ENCODE data around the gene EMC6.
"Not testable (repeated sequence)": the region's sequence is repeated elsewhere in the genome, so short reads cannot be mapped to it uniquely, and the experiment has no call there.

Gene EMC6

GRCh38 chr17:3682033-3682432 lies 13.4 kb downstream of the EMC6 start:
- ATAC-seq = no peak

- ATAC-seq = peak; percentile 80 to 87
Observed at GRCh38 chr17:3683054-3683511, 14.5 kb downstream of the EMC6 start.

GRCh38 chr17:3685174-3685573 lies 16.6 kb downstream of the EMC6 start:
- ATAC-seq = no peak

GRCh38 chr17:3688027-3688553 lies 19.5 kb downstream of the EMC6 start:
- ATAC-seq = no peak

GRCh38 chr17:3688852-3689261 lies 20.2 kb downstream of the EMC6 start:
- ATAC-seq = no peak

GRCh38 chr17:3689262-3690093 lies 20.9 kb downstream of the EMC6 start:
- no peak for ATAC-seq

GRCh38 chr17:3690094-3690715 lies 21.6 kb downstream of the EMC6 start:
- no peak for ATAC-seq

GRCh38 chr17:3691617-3692067 lies 23.0 kb downstream of the EMC6 start:
- no peak for ATAC-seq

- ATAC-seq = no peak
Observed at GRCh38 chr17:3692346-3692745, 23.7 kb downstream of the EMC6 start.

GRCh38 chr17:3693141-3693540 lies 24.5 kb downstream of the EMC6 start:
- ATAC-seq = no peak

- ATAC-seq = peak; percentile 61 to 72
Observed at GRCh38 chr17:3693829-3694231, 25.2 kb downstream of the EMC6 start.

GRCh38 chr17:3695129-3695722 lies 26.6 kb downstream of the EMC6 start:
- ATAC-seq = no peak

- peak; percentile 48 to 60 for ATAC-seq
Observed at GRCh38 chr17:3695723-3696411, 27.3 kb downstream of the EMC6 start, which contains the start of gene P2RX5. Gene P2RX5 (minus strand): TSS chr17:3696155. CDS start chr17:3696005, 150 bp downstream.

GRCh38 chr17:3697103-3697476 lies 28.5 kb downstream of the EMC6 start:
- ATAC-seq = no peak

- no peak for ATAC-seq
Observed at GRCh38 chr17:3698139-3698538, 29.5 kb downstream of the EMC6 start.

GRCh38 chr17:3699951-3700350 lies 31.3 kb downstream of the EMC6 start:
- no peak for ATAC-seq

- ATAC-seq = not testable (repeated sequence)
Observed at GRCh38 chr17:3702041-3702539, 33.5 kb downstream of the EMC6 start.

- ATAC-seq = peak in 1 of 2 donors; percentile 7
Observed at GRCh38 chr17:3704931-3705717, 36.5 kb downstream of the EMC6 start.

- ATAC-seq = peak in 1 of 2 donors; percentile 3
Observed at GRCh38 chr17:3705718-3705984, 37.0 kb downstream of the EMC6 start.

- no peak for ATAC-seq
Observed at GRCh38 chr17:3708366-3708765, 39.8 kb downstream of the EMC6 start.

- ATAC-seq = peak; percentile 98
Observed at GRCh38 chr17:3710951-3711383, 42.4 kb downstream of the EMC6 start.
